WERI-Rb-1 (cell line): ENCODE results near the gene TSKS.

ENCODE experiments used
- DNase-seq: peaks from one replicate; pipeline ENCODE4 v3.0.0-alpha.2; 2020
- H3K27ac ChIP-seq: fragments of 250-450 bp; sonication (Bioruptor Pico); 2 replicates; pipeline ENCODE4 v1.5.1; 2020; ENCODE audit warnings: mild to moderate bottlenecking, moderate library complexity
- H3K27me3 ChIP-seq: fragments of 250-450 bp; sonication (Bioruptor Pico); 2 replicates; pipeline ENCODE4 v1.5.1; 2021; ENCODE audit warnings: mild to moderate bottlenecking, low read depth, moderate library complexity; ENCODE audit not compliant: insufficient read depth, severe bottlenecking
- H3K36me3 ChIP-seq: fragments of 250-450 bp; sonication (Bioruptor Pico); 2 replicates; pipeline ENCODE4 v1.5.1; 2020; ENCODE audit warnings: mild to moderate bottlenecking, moderate library complexity
- H3K4me3 ChIP-seq: 2 replicates; pipeline ENCODE4 v1.5.1; 2011; ENCODE audit warnings: low read depth, mild to moderate bottlenecking, control low read depth, low read length
- H3K9me3 ChIP-seq: fragments of 250-450 bp; sonication (Bioruptor Pico); 2 replicates; pipeline ENCODE4 v1.5.1; 2021; ENCODE audit warnings: mild to moderate bottlenecking, moderate library complexity; ENCODE audit not compliant: severe bottlenecking
- TF ChIP-seq, protein P1 (sequence below): IDR thresholded peaks from 2 replicates; pipeline ENCODE4 v1.5.1; 2011; ENCODE audit warnings: low read depth, mild to moderate bottlenecking, control low read depth, inconsistent platforms, low read length

TSKS gene, protein sequence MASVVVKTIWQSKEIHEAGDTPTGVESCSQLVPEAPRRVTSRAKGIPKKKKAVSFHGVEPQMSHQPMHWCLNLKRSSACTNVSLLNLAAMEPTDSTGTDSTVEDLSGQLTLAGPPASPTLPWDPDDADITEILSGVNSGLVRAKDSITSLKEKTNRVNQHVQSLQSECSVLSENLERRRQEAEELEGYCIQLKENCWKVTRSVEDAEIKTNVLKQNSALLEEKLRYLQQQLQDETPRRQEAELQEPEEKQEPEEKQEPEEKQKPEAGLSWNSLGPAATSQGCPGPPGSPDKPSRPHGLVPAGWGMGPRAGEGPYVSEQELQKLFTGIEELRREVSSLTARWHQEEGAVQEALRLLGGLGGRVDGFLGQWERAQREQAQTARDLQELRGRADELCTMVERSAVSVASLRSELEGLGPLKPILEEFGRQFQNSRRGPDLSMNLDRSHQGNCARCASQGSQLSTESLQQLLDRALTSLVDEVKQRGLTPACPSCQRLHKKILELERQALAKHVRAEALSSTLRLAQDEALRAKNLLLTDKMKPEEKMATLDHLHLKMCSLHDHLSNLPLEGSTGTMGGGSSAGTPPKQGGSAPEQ

DNA sequence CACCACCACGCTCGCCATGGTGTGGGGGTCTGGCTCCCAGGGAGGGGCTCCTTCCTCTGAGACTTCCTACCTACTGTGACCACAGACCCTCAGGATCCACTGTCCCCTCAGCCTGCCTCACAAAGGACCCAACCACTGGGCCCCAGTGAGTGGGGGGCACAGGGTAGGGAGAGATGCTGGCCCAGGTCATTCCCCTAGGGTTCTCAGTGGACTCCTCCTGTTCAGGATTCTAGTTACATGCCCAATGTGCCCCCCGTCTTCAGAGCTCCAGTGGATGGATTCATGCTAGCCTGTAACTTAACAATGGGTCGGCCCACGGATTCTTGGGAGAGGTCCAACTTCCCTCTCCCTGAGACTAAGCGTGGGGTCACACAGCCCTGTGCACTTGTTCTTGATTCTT is at the start of gene TSKS:
TSKS (minus strand) TSS at position 77 of the 400 bp plus-strand sequence; CDS start at position 18, 59 bp downstream.
- H3K9me3 ChIP-seq, result no peaks in the 10 kb centered on the region
- H3K27ac ChIP-seq, result no peak within 1 kb of the TSS

DNA sequence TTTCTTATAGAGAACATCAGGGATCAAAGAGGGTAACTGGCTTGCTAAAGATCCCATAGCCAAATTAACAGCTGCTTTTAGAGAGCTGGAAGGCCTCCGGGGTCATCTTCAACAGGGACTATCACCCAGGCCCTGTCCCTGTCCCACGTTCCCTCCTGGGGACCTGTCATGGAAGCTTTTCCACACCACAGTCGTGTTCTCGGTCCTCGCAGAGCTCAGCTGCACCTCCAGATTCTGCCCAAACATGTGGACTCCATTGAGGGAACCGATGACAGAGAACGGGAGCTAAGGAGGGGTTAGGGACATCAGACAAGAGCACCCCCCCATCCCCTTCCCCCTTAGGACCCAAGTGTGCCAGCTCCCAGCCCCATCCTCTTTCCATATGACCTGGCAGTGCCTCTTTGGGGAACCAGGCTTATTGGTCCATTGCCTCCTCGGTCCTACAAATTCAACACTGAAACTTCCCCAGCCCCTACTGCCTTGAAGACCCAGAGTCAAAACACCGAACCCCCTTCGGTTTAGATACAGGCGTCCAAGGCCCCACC is 49.4 kb upstream of the TSKS start:
- no peak for DNase-seq
- peak overlapping the region; percentile 95 for H3K4me3 ChIP-seq
- TF ChIP-seq, protein P1, sequence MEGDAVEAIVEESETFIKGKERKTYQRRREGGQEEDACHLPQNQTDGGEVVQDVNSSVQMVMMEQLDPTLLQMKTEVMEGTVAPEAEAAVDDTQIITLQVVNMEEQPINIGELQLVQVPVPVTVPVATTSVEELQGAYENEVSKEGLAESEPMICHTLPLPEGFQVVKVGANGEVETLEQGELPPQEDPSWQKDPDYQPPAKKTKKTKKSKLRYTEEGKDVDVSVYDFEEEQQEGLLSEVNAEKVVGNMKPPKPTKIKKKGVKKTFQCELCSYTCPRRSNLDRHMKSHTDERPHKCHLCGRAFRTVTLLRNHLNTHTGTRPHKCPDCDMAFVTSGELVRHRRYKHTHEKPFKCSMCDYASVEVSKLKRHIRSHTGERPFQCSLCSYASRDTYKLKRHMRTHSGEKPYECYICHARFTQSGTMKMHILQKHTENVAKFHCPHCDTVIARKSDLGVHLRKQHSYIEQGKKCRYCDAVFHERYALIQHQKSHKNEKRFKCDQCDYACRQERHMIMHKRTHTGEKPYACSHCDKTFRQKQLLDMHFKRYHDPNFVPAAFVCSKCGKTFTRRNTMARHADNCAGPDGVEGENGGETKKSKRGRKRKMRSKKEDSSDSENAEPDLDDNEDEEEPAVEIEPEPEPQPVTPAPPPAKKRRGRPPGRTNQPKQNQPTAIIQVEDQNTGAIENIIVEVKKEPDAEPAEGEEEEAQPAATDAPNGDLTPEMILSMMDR, result no peak
- H3K9me3 ChIP-seq, result no peaks in the 10 kb centered on the region
- peak overlapping the region; percentile 87 for H3K27ac ChIP-seq
- H3K36me3 ChIP-seq, result peaks cover 10% of the 10 kb centered on the region
- H3K27me3 ChIP-seq, result no peaks in the 10 kb centered on the region

More for the DNA sequence above, at the start of gene TSKS:
- no peaks in the 10 kb centered on the region for H3K36me3 ChIP-seq
- no peak for DNase-seq
- H3K4me3 ChIP-seq, result no peak within 1 kb of the TSS
- no peaks in the 10 kb centered on the region for H3K27me3 ChIP-seq
- TF ChIP-seq, protein P1, result no peak

DNA sequence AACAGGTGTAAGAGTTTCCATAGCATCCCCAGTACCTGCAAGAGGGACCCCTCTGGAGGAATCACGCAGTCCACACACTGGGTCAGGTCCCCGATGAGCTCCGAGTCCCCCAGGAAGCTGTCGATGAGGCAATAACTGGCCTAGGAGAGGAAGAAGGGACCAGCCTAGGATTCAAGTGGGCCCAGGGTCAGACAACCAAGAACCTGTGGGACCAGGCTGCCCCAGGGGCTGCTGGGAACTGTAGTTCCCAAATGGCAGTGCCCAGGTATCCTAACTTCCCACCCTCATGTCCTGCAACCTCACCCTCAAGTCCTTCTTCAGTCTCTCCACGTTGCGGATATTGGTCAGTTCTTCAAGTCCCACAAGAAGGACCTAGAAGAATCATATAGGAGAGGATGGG is 48.2 kb upstream of the TSKS start:
- Histone ChIP-seq H3K9me3 (no peaks in the 10 kb centered on the region), H3K4me3 (no peak overlapping the region), H3K27ac (no peak overlapping the region), H3K36me3 (peaks cover 16% of the 10 kb centered on the region), H3K27me3 (no peaks in the 10 kb centered on the region)
- TF ChIP-seq, protein P1, result no peak
- DNase-seq, result no peak

DNA sequence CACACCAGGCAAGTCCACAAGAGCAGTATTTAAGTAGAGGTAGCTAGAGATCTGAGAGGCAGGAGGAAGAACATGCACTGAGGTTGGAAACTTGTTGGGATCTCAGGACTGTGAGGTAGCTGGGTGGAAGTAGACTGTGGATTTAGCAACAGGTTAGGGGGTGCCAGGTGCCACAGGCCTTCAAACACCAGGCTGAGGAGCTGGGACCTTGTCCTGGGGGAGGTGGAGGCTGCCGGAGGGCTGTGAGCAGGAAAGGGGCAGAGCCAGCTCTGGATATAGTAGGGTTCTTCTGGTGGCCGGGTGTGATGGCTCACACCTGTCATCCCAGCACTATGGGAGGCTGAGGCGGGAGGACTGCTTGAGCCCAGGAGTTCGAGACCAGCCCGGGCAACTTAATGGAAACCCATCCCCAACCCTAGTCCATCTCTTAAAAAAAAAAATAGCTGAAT is 46.9 kb upstream of the TSKS start:
- H3K9me3 ChIP-seq, result no peaks in the 10 kb centered on the region
- peaks cover 27% of the 10 kb centered on the region for H3K36me3 ChIP-seq
- H3K4me3 ChIP-seq, result no peak overlapping the region
- TF ChIP-seq, protein P1, result no peak
- no peaks in the 10 kb centered on the region for H3K27me3 ChIP-seq
- no peak for DNase-seq
- H3K27ac ChIP-seq, result peak overlapping the region; percentile 36

DNA sequence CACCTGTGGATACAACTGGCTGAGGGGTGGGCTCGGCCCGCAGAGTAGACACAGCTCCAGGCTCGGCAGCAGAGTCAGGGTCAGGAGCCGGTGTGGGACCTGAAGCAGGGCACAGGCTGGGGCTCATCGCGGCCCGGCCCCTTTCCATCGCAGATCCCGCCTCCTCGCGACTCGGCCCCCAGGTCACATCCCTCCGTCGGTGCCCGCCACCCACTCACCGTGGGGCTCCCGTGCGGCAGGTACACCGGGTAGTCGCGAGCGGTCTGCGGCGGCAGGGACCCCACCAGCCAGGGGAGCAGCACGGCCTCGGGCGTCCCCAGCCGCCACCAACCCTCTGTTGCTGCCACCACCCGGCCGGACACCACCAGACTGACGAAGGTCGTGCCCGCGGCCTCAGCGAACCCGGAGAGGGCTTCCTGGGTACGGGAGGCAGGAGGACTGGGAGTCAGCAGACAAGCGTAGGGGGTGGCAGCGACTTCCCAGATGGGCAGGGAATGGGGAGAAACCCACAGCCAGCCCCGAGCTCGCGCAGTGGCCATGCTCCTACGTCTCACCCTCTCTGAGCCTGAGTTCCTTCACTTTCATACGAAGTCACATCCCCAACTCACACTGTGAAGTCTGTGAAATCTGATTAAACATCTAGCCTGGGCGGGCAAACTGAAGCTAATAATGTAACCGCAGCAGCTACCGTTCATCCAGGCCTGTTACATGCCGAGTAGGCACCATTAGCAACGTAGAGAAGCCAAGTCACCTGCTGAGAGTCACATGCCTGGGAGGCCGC is 46.2 kb upstream of the TSKS start:
- Histone ChIP-seq H3K27me3 (no peaks in the 10 kb centered on the region), H3K9me3 (no peaks in the 10 kb centered on the region), H3K4me3 (peak overlapping the region; percentile 35), H3K36me3 (peaks cover 32% of the 10 kb centered on the region), H3K27ac (peak overlapping the region; percentile 36)
- DNase-seq, result peak; percentile 34
- TF ChIP-seq, protein P1, result no peak
